NCI-H146 (cell line): ENCODE results near the gene DTL.

Experiments used
- DNase-seq: peaks from one replicate; lab custom pipeline; 2025; lab: John Stamatoyannopoulos, UW

Gene DTL

GRCh38 chr1:212035835-212036605, 472 bp downstream of the DTL start:
- DNase-seq, result peak; percentile 29

GRCh38 chr1:212037900-212038299, 2.4 kb downstream of the DTL start:
- DNase-seq, result no peak

GRCh38 chr1:212039622-212040021, 4.1 kb downstream of the DTL start:
- DNase-seq, result no peak

- no peak for DNase-seq
Measured at GRCh38 chr1:212040629-212041412, 5.3 kb downstream of the DTL start.

GRCh38 chr1:212042436-212042835, 6.9 kb downstream of the DTL start:
- no peak for DNase-seq

GRCh38 chr1:212044851-212045250, 9.3 kb downstream of the DTL start:
- DNase-seq, result no peak

- DNase-seq, result no peak
Measured at GRCh38 chr1:212045981-212046380, 10.4 kb downstream of the DTL start.

- no peak for DNase-seq
Measured at GRCh38 chr1:212053993-212054392, 18.4 kb downstream of the DTL start.

GRCh38 chr1:212055333-212055732, 19.8 kb downstream of the DTL start:
- DNase-seq, result no peak

GRCh38 chr1:212060632-212061472, 25.3 kb downstream of the DTL start:
- DNase-seq, result no peak

GRCh38 chr1:212062832-212063438, 27.4 kb downstream of the DTL start:
- peak; percentile 48 for DNase-seq

GRCh38 chr1:212067787-212068186, 32.2 kb downstream of the DTL start:
- DNase-seq, result no peak

GRCh38 chr1:212070720-212071302, 35.3 kb downstream of the DTL start:
- DNase-seq, result peak; percentile 16

GRCh38 chr1:212072047-212072446, 36.5 kb downstream of the DTL start:
- no peak for DNase-seq

GRCh38 chr1:212073490-212073889, 37.9 kb downstream of the DTL start:
- DNase-seq, result no peak

- DNase-seq, result no peak
Measured at GRCh38 chr1:212074313-212074712, 38.8 kb downstream of the DTL start.

- no peak for DNase-seq
Measured at GRCh38 chr1:212074856-212075255, 39.3 kb downstream of the DTL start.

GRCh38 chr1:212077028-212077427, 41.5 kb downstream of the DTL start:
- no peak for DNase-seq

- no peak for DNase-seq
Measured at GRCh38 chr1:212078826-212079225, 43.3 kb downstream of the DTL start.

GRCh38 chr1:212082765-212083406, 47.3 kb downstream of the DTL start:
- DNase-seq, result no peak

GRCh38 chr1:212089560-212090163, 54.1 kb downstream of the DTL start:
- DNase-seq, result no peak
